ENCODE data around the gene FLNC.

FLNC gene

GRCh38 chr7:128833148-128833945, 3.1 kb downstream of the FLNC start:
- DNase-seq (ENCODE audit: low spot score), result no peak

GRCh38 chr7:128833946-128834325, 3.7 kb downstream of the FLNC start:
- no peak for DNase-seq (ENCODE audit: low spot score)

- no peak for DNase-seq (ENCODE audit: low spot score)
Observed at GRCh38 chr7:128835231-128835751, 5.1 kb downstream of the FLNC start.

GRCh38 chr7:128835790-128836641, 5.8 kb downstream of the FLNC start:
- DNase-seq (ENCODE audit: low spot score), result no peak

- DNase-seq (ENCODE audit: low spot score), result no peak
Observed at GRCh38 chr7:128836729-128837348, 6.6 kb downstream of the FLNC start.

GRCh38 chr7:128837521-128837921, 7.3 kb downstream of the FLNC start:
- no peak for DNase-seq (ENCODE audit: low spot score)

- no peak for DNase-seq (ENCODE audit: low spot score)
Observed at GRCh38 chr7:128838109-128838779, 8.0 kb downstream of the FLNC start.

- DNase-seq (ENCODE audit: low spot score), result no peak
Observed at GRCh38 chr7:128838981-128839731, 8.9 kb downstream of the FLNC start.

- no peak for DNase-seq (ENCODE audit: low spot score)
Observed at GRCh38 chr7:128839751-128840177, 9.6 kb downstream of the FLNC start.

- DNase-seq (ENCODE audit: low spot score), result no peak
Observed at GRCh38 chr7:128840326-128841170, 10.3 kb downstream of the FLNC start.

- DNase-seq (ENCODE audit: low spot score), result no peak
Observed at GRCh38 chr7:128841171-128841690, 11.0 kb downstream of the FLNC start.

GRCh38 chr7:128841921-128842673, 11.9 kb downstream of the FLNC start:
- peak; percentile 49 for DNase-seq (ENCODE audit: low spot score)

- no peak for DNase-seq (ENCODE audit: low spot score)
Observed at GRCh38 chr7:128842674-128843641, 12.8 kb downstream of the FLNC start.

- DNase-seq (ENCODE audit: low spot score), result no peak
Observed at GRCh38 chr7:128843938-128844621, 13.9 kb downstream of the FLNC start.

GRCh38 chr7:128844777-128845311, 14.6 kb downstream of the FLNC start:
- DNase-seq (ENCODE audit: low spot score), result no peak

GRCh38 chr7:128845475-128845874, 15.3 kb downstream of the FLNC start:
- no peak for DNase-seq (ENCODE audit: low spot score)

- no peak for DNase-seq (ENCODE audit: low spot score)
Observed at GRCh38 chr7:128845987-128846386, 15.8 kb downstream of the FLNC start.

All from LoVo (cell line).